Psoas muscle (tissue), 8 donors: ENCODE results near the gene APOBEC3B. TPM values are rescaled to one million over a fixed set of nuclear protein-coding genes. Genes with fewer than 3 reads are reported as not detected.
A peak's percentile ranks its signal among the peaks of the same experiment; 100 is the strongest.

Experiments
- ATAC-seq, 4 donors: fragments of 200-7000 bp; cut with Tn5 transposase; one replicate each; pipeline ENCODE4 v1.9.1; 2020; ENCODE audit warnings: moderate library complexity in 3 of 4, mild to moderate bottlenecking in 2 of 4
- DNase-seq, 2 donors: peaks; one replicate each; pipeline ENCODE4 v3.0.0-alpha.2; 2020
- H3K27ac ChIP-seq: fragments of 200-600 bp; one replicate; pipeline ENCODE4 v1.8.0; 2022
- H3K27me3 ChIP-seq, 3 donors: fragments of 200-600 bp in 1 of 3; one replicate each; pipeline versions ENCODE4 v1.6.1 to v1.8.0; 2013 to 2022; ENCODE audit warnings: low read length in 2 of 3, mild to moderate bottlenecking in 2 of 3, moderate library complexity in 1 of 3; ENCODE audit not compliant: insufficient read depth in 3 of 3
- H3K36me3 ChIP-seq, 2 donors: fragments of 200-600 bp in 1 of 2; one replicate each; pipeline versions ENCODE4 v1.6.1 to v1.8.0; 2013 to 2022; ENCODE audit warnings: low read depth in 1 of 2, mild to moderate bottlenecking in 1 of 2, moderate library complexity in 1 of 2; ENCODE audit not compliant: insufficient read depth in 1 of 2
- H3K4me1 ChIP-seq: fragments of 200-600 bp; one replicate; pipeline ENCODE4 v1.8.0; 2022
- H3K4me3 ChIP-seq: fragments of 200-600 bp; one replicate; pipeline ENCODE4 v1.8.0; 2022; ENCODE audit warnings: mild to moderate bottlenecking
- H3K9me3 ChIP-seq: fragments of 200-600 bp; one replicate; pipeline ENCODE4 v1.8.0; 2022
- CTCF ChIP-seq: fragments of 200-600 bp; IDR thresholded peaks from one replicate; pipeline ENCODE4 v1.8.0; 2022; ENCODE audit warnings: antibody characterized with exemption
- WGBS, 3 donors: extraction: QIAGEN DNeasy Blood & Tissue Kit; methylation state at CpG; one replicate each; pipeline versions ENCODE4 v1.1.6 to v1.1.7; 2013; 5-methylcytosine and 5-hydroxymethylcytosine counted together
- intact Hi-C, 2 donors: fragments of 100-400 bp; cut with DNase I; formaldehyde crosslinking; loops; one replicate each; pipeline versions ENCODE4 v1.11.0 to v1.14.2; 2022
- long read RNA-seq, 2 donors: library from polyadenylated mRNA; unstranded; transcript quantifications; one replicate each; pipeline ENCODE4 v2.0.0, GENCODE V29; 2021
- polyA plus RNA-seq, 3 donors: library from polyadenylated mRNA; stranded (reverse); fragments of 200-250 nt; gene quantifications; one replicate each; pipeline ENCODE4 v1.2.3, GENCODE V29; 2013
- total RNA-seq, 4 donors: library from RNA; stranded (reverse); fragmentation: NEBNext Ultra II Directional in 2 of 4; extraction: Animal tissue kit (Norgen Biotek cat#: 25700) in 2 of 4; gene quantifications; one replicate each; pipeline versions ENCODE4 v1.2.1 to v1.2.4, GENCODE V29; 2021 to 2023
- donor health status: healthy with polysubstance abuse.
- donor health status: DM: no; HTN: no; CAD: no; lungs with moderate emphysema.
- donor health status: Bipolar disorder and iron deficiency.
- donor health status: healthy.
- donor health status: DM: yes; HTN: yes; CAD: no.
- donor health status: DM: no; HTN: no; CAD: no.
- donor health status: DM: no; HTN: no; CAD: no.
- donor health status: DM: yes; HTN: yes; CAD: no.

Gene APOBEC3B
- under 1 TPM in 2 of 4 donors, not detected in 2; 0.30 to 0.59 TPM for total RNA-seq
- polyA plus RNA-seq = under 1 TPM; 0.15 to 0.57 (median 0.18) TPM
- long read RNA-seq, donor 1 = 0 reads
- long read RNA-seq, donor 2 = 0 reads

GRCh38 chr22:38981992-38982927, at the start of gene APOBEC3B:
Gene APOBEC3B, plus strand, starts transcription at chr22:38982347. Its CDS starts 107 bp downstream, at chr22:38982454.
- TF ChIP-seq CTCF = no peak
- H3K4me1 ChIP-seq = no peaks in the 10 kb centered on the region
- H3K36me3 ChIP-seq = no peaks in the 10 kb centered on the region
- no peak within 1 kb of the TSS for H3K27ac ChIP-seq
- peak; percentile 94 to 100 (median 98) for ATAC-seq
- H3K4me3 ChIP-seq = peak within 1 kb of the TSS; percentile 56
- intact Hi-C loops = no loop called here
- WGBS, 3 donors = 9 to 12% (median 12%) methylated on average over 15 to 16 of the region's 16 CpGs
- peak; percentile 83 to 89 for DNase-seq
- no peaks in the 10 kb centered on the region for H3K27me3 ChIP-seq
- H3K9me3 ChIP-seq = no peaks in the 10 kb centered on the region

GRCh38 chr22:38935023-38935422, 47.1 kb upstream of the APOBEC3B start:
- DNase-seq (peak in 1 of 2 donors; percentile 75), ATAC-seq (peak in 3 of 4 donors; percentile 42 to 77 (median 58))
- WGBS, 3 donors = 47 to 61% (median 52%) methylated on average over 8 of the region's 8 CpGs
- Histone ChIP-seq H3K27ac (no peak overlapping the region), H3K9me3 (no peaks in the 10 kb centered on the region), H3K4me3 (no peak overlapping the region), H3K4me1 (no peaks in the 10 kb centered on the region), H3K27me3 (peaks cover 0 to 15% (median 8%) of the 10 kb centered on the region in 3 donors), H3K36me3 (no peaks in the 10 kb centered on the region)
- no peak for TF ChIP-seq CTCF
- intact Hi-C loops = no loop called here

- intact Hi-C loops = no loop called here
- no peaks in the 10 kb centered on the region for H3K9me3 ChIP-seq
- DNase-seq (no peak), ATAC-seq (no peak)
- H3K36me3 ChIP-seq = no peaks in the 10 kb centered on the region
- H3K4me3 ChIP-seq = no peak overlapping the region
- peaks cover 0 to 17% (median 8%) of the 10 kb centered on the region in 3 donors for H3K27me3 ChIP-seq
- WGBS, 3 donors = 89 to 93% (median 93%) methylated on average over 13 of the region's 13 CpGs
- TF ChIP-seq CTCF = no peak
- no peak overlapping the region for H3K27ac ChIP-seq
- no peaks in the 10 kb centered on the region for H3K4me1 ChIP-seq
Observed at GRCh38 chr22:38935616-38936015, 46.5 kb upstream of the APOBEC3B start.

- no peak for TF ChIP-seq CTCF
- DNase-seq (no peak), ATAC-seq (no peak)
- H3K9me3 ChIP-seq = no peaks in the 10 kb centered on the region
- WGBS, 3 donors = 74 to 80% (median 75%) methylated on average over 17 of the region's 17 CpGs
- no peaks in the 10 kb centered on the region for H3K36me3 ChIP-seq
- intact Hi-C loops = no loop called here
- no peaks in the 10 kb centered on the region for H3K4me1 ChIP-seq
- H3K27me3 ChIP-seq = peaks cover 0 to 24% (median 10%) of the 10 kb centered on the region in 3 donors
- H3K27ac ChIP-seq = no peak overlapping the region
- H3K4me3 ChIP-seq = no peak overlapping the region
Observed at GRCh38 chr22:38936562-38936961, 45.6 kb upstream of the APOBEC3B start.
